Measurements from ENCODE around the gene GSTP1. TPM values are rescaled to one million over a fixed set of nuclear protein-coding genes. Genes with fewer than 3 reads are reported as not detected.

GSTP1 gene
- total and polyA plus RNA-seq, 2 of the 8 experiments (the other 6 are each of a cell fraction or from before 2014, with no cell fraction given), result 1,454 to 3,329 TPM

GRCh38 chr11:67613960-67614715 lies 30.5 kb downstream of the GSTP1 start (continued):
- TF ChIP-seq, protein P1, sequence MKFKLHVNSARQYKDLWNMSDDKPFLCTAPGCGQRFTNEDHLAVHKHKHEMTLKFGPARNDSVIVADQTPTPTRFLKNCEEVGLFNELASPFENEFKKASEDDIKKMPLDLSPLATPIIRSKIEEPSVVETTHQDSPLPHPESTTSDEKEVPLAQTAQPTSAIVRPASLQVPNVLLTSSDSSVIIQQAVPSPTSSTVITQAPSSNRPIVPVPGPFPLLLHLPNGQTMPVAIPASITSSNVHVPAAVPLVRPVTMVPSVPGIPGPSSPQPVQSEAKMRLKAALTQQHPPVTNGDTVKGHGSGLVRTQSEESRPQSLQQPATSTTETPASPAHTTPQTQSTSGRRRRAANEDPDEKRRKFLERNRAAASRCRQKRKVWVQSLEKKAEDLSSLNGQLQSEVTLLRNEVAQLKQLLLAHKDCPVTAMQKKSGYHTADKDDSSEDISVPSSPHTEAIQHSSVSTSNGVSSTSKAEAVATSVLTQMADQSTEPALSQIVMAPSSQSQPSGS (IDR thresholded peaks at IDR 0.05; ENCODE audit: low read length), result no peak
- TF ChIP-seq RAD21 (IDR thresholded peaks at IDR 0.05 in 1 of 2, conservative IDR thresholded peaks at IDR 0.05 in 1 of 2; ENCODE audit: low read depth in 2 of 2, low read length in 2 of 2) (peak; percentile 24 to 45), CHD1 (IDR thresholded peaks at IDR 0.05; ENCODE audit: low read depth, low read length) (no peak), TEAD4 (IDR thresholded peaks at IDR 0.05; ENCODE audit: low read depth, low read length) (peak; percentile 81), SRF (IDR thresholded peaks at IDR 0.05; ENCODE audit: low read depth, low read length) (no peak)
- TF ChIP-seq, protein P2, sequence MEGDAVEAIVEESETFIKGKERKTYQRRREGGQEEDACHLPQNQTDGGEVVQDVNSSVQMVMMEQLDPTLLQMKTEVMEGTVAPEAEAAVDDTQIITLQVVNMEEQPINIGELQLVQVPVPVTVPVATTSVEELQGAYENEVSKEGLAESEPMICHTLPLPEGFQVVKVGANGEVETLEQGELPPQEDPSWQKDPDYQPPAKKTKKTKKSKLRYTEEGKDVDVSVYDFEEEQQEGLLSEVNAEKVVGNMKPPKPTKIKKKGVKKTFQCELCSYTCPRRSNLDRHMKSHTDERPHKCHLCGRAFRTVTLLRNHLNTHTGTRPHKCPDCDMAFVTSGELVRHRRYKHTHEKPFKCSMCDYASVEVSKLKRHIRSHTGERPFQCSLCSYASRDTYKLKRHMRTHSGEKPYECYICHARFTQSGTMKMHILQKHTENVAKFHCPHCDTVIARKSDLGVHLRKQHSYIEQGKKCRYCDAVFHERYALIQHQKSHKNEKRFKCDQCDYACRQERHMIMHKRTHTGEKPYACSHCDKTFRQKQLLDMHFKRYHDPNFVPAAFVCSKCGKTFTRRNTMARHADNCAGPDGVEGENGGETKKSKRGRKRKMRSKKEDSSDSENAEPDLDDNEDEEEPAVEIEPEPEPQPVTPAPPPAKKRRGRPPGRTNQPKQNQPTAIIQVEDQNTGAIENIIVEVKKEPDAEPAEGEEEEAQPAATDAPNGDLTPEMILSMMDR (IDR thresholded peaks at IDR 0.05; ENCODE audit: control extremely low read depth in 1 of 3, insufficient read depth in 1 of 3, low read depth in 1 of 3, low read length in 3 of 3), result peak in 2 of 3 experiments; percentile 77 to 79; a peak in 3 of 4 replicates
